SU-DHL-6 (cell line): Measurements from ENCODE around the gene SMIM41.

Experiments used
- H2AFZ ChIP-seq: fragments of 200-600 bp; sonication (generic); 2 replicates; pipeline ENCODE4 v1.6.1; 2014; ENCODE audit warnings: low read depth, mild to moderate bottlenecking, moderate library complexity, mixed read lengths, antibody characterized with exemption, low read length; ENCODE audit not compliant: severe bottlenecking
- H3F3A ChIP-seq: fragments of 200-600 bp; shearing (Covaris generic); 2 replicates; pipeline ENCODE4 v1.6.0; 2016; ENCODE audit warnings: antibody characterized with exemption, mild to moderate bottlenecking; ENCODE audit not compliant: insufficient read depth
- H3K27ac ChIP-seq: fragments of 200-600 bp; sonication (generic); 2 replicates; pipeline ENCODE4 v1.5.1; 2016; ENCODE audit warnings: low read depth, mild to moderate bottlenecking, low read length, moderate library complexity, mixed read lengths
- H3K27me3 ChIP-seq: fragments of 200-600 bp; sonication (generic), shearing (Covaris generic); 2 replicates; pipeline ENCODE4 v1.6.0; 2014; ENCODE audit warnings: mild to moderate bottlenecking, low read length
- H3K36me3 ChIP-seq: fragments of 200-600 bp; sonication (generic); 2 replicates; pipeline ENCODE4 v1.6.1; 2014; ENCODE audit warnings: mild to moderate bottlenecking, low read length, mixed read lengths
- H3K4me2 ChIP-seq: fragments of 300-600, 200-600 bp; shearing (Covaris generic), sonication (generic); 2 replicates; pipeline ENCODE4 v1.6.0; 2014; ENCODE audit warnings: low read length, low read depth, mild to moderate bottlenecking; ENCODE audit not compliant: poor library complexity, severe bottlenecking
- H3K4me3 ChIP-seq: fragments of 200-600 bp; sonication (generic); 2 replicates; pipeline ENCODE4 v1.5.1; 2014; ENCODE audit warnings: antibody characterized with exemption, low read length, mild to moderate bottlenecking, mixed read lengths; ENCODE audit not compliant: insufficient read depth, poor library complexity, severe bottlenecking
- H3K79me2 ChIP-seq: fragments of 200-600 bp; sonication (generic); 2 replicates; pipeline ENCODE4 v1.6.1; 2014; ENCODE audit warnings: mild to moderate bottlenecking, low read length, moderate library complexity; ENCODE audit not compliant: insufficient read depth
- H3K9ac ChIP-seq: fragments of 200-600 bp; sonication (generic); 2 replicates; pipeline ENCODE4 v1.7.0; 2014; ENCODE audit warnings: mild to moderate bottlenecking, low read length
- H3K9me2 ChIP-seq: fragments of 200-600 bp; sonication (generic); replicated peaks from 2 replicates; pipeline ENCODE4 v1.6.1; 2014; ENCODE audit warnings: low read length; ENCODE audit not compliant: insufficient read depth
- H3K9me3 ChIP-seq: fragments of 200-600 bp; sonication (generic); 2 replicates; pipeline ENCODE4 v1.6.1; 2014; ENCODE audit warnings: low read length, mixed read lengths; ENCODE audit not compliant: insufficient read depth
- H4K20me1 ChIP-seq: fragments of 200-600 bp; sonication (generic); 2 replicates; pipeline ENCODE4 v1.6.1; 2014; ENCODE audit warnings: low read depth, mild to moderate bottlenecking, antibody characterized with exemption, low read length, moderate library complexity, mixed read lengths
- CTCF ChIP-seq: fragments of 200-600 bp; sonication (generic); IDR thresholded peaks from one replicate; pipeline ENCODE4 v1.5.1; 2017; ENCODE audit warnings: antibody characterized with exemption, mild to moderate bottlenecking, low read length, moderate library complexity; ENCODE audit not compliant: insufficient read depth, poor library complexity, severe bottlenecking
- EZH2phosphoT487 ChIP-seq: fragments of 200-600 bp; sonication (generic), shearing (Covaris generic); conservative IDR thresholded peaks from 2 replicates; pipeline ENCODE4 v1.6.1; 2018; ENCODE audit warnings: mild to moderate bottlenecking, antibody characterized with exemption, low read length, moderate library complexity, mixed read lengths

SMIM41 gene

DNA sequence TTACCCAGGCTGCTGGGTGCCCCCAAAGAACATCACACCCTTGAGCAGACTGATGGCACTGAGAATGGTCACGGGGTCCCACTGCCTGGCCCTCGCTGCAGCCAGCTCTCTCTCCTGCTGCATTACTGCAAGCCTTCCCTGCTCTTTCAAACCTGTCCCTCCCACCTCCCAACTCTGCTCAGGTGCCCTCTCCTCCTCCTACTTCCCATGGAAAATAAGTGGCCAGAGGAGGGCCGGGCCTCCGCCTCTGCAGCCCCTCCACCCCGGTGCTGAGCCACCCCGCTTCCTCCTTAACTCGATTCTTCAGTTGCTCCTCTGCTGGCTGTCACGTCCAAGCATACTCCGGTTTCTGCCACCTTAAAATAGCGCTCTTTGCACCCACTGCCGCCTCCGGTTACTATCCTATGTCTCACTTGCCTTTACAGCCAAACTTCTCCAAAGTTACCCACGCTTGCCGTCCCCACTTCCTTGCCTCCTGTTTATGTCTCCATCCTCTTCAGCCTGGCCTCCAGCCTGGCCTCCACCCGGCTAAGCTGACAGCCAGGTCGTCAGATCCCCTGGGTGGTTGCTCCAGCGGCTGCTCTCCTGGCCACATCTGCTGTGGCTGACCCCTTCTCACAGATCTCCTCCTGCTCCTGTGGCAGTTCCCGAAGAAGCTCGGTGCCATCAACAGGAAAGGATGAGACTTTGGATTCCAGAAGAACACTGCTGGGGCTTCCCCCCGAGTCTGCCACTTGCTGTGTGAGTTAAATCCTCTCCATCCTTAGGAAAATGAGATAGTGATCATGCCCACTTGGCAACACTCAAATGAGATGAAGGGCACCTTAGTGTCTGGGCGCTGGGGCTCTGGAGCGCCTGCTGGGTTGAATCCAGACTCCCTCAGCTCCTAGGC, 7.7 kb downstream of the SMIM41 start:
- TF ChIP-seq EZH2phosphoT487: no peak
- TF ChIP-seq CTCF: no peak
- no peaks in the 10 kb centered on the region for H4K20me1 ChIP-seq
- H3K27me3 ChIP-seq: no peaks in the 10 kb centered on the region
- H3K4me3 ChIP-seq: no peak overlapping the region
- H3K9ac ChIP-seq: no peak overlapping the region
- H3K9me3 ChIP-seq: no peaks in the 10 kb centered on the region
- no peaks in the 10 kb centered on the region for H3K79me2 ChIP-seq
- no peak overlapping the region for H2AFZ ChIP-seq
- H3K4me2 ChIP-seq: no peak overlapping the region
- no peaks in the 10 kb centered on the region for H3K36me3 ChIP-seq
- H3K9me2 ChIP-seq: no peaks in the 10 kb centered on the region
- H3K27ac ChIP-seq: no peak overlapping the region
- H3F3A ChIP-seq: no peaks in the 10 kb centered on the region

- H2AFZ ChIP-seq: no peak overlapping the region
- no peak overlapping the region for H3K27ac ChIP-seq
- H3F3A ChIP-seq: no peaks in the 10 kb centered on the region
- no peaks in the 10 kb centered on the region for H3K36me3 ChIP-seq
- H3K9me2 ChIP-seq: no peaks in the 10 kb centered on the region
- H3K4me3 ChIP-seq: no peak overlapping the region
- H3K4me2 ChIP-seq: no peak overlapping the region
- H3K79me2 ChIP-seq: no peaks in the 10 kb centered on the region
- H3K9ac ChIP-seq: no peak overlapping the region
- H3K27me3 ChIP-seq: no peaks in the 10 kb centered on the region
- H3K9me3 ChIP-seq: no peaks in the 10 kb centered on the region
- H4K20me1 ChIP-seq: no peaks in the 10 kb centered on the region
- no peak for TF ChIP-seq EZH2phosphoT487
- no peak for TF ChIP-seq CTCF
Measured at GRCh38 chr12:52087961-52088820, 8.7 kb downstream of the SMIM41 start.

DNA sequence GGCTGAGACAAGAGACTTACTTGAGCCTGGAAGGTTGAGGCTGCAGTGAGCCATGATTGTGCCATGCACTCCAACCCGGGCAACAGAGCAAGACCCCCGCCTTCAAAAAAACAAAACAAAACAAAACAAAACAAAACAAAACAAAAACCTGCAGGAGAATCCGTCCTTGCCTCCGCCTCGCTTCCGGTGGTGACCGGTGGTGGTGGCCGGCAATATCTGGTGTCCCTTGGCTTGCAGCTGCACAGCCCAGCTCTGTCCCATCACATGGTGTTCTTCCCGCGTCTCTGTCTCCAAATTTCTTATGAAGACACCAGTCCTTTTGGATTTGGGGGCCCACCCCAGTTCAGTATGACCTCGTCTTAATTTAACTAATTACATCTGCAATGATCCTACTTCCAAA, 10.0 kb downstream of the SMIM41 start:
- Histone ChIP-seq H3K9me2 (no peaks in the 10 kb centered on the region), H3F3A (no peaks in the 10 kb centered on the region), H2AFZ (no peak overlapping the region), H3K27me3 (no peaks in the 10 kb centered on the region), H3K36me3 (no peaks in the 10 kb centered on the region), H4K20me1 (no peaks in the 10 kb centered on the region), H3K4me2 (no peak overlapping the region), H3K27ac (no peak overlapping the region), H3K9ac (no peak overlapping the region), H3K79me2 (no peaks in the 10 kb centered on the region), H3K9me3 (no peaks in the 10 kb centered on the region), H3K4me3 (no peak overlapping the region)
- no peak for TF ChIP-seq EZH2phosphoT487
- no peak for TF ChIP-seq CTCF
